Measurements from ENCODE around the gene TRAPPC2L. TPM values are rescaled to one million over a fixed set of nuclear protein-coding genes. Genes with fewer than 3 reads are reported as not detected.

Gene TRAPPC2L
- total and polyA plus RNA-seq, 4 donors: 34.2 to 106 (median 48.5) TPM

DNA sequence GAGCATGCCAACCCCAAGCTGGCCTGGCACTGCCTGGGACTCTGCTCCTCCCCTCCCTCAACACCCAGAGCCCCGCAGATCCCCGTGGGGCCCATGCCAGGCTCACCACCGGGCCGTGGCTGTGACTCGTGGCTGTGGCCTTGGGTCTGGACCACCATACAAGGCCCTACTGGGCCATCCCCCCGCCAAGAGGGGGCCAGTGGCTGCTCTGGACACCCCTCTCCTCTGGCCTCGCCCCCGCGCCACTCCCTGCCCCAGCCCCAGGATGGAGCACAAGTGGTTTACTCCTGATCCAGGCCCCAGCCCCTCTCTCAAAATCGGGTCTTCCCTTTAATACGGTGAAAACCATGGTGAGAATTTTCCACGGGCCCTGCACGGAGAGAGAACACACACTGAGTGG, 6.5 kb downstream of the TRAPPC2L start:
- WGBS, 2 donors: 88 to 95% methylated on average over 13 of the region's 13 CpGs
- no peak overlapping the region for H3K27ac ChIP-seq (ENCODE audit: low read depth in 1 of 2, low read length in 1 of 2)
- DNase-seq (no peak), ATAC-seq (ENCODE audit: insufficient read depth, low FRiP score) (no peak)
- no peaks in the 10 kb centered on the region for H3K9me3 ChIP-seq (ENCODE audit: control insufficient read depth in 4 of 4, insufficient read depth in 3 of 4, low read length in 3 of 4)
- peaks cover 0 to 7% (median 1%) of the 10 kb centered on the region in 5 donors for H3K4me1 ChIP-seq (ENCODE audit: control insufficient read depth in 5 of 5, insufficient read depth in 5 of 5, low read length in 5 of 5)
- H3K36me3 ChIP-seq (ENCODE audit: control insufficient read depth in 4 of 4, insufficient read depth in 4 of 4, low read length in 4 of 4): peaks cover 0 to 30% (median 20%) of the 10 kb centered on the region in 4 donors
- H3K4me3 ChIP-seq: no peak overlapping the region
- TF ChIP-seq CTCF (IDR thresholded peaks at IDR 0.05; ENCODE audit: control extremely low read depth, extremely low read depth): no peak
- no peaks in the 10 kb centered on the region for H3K27me3 ChIP-seq (ENCODE audit: control insufficient read depth in 3 of 3, insufficient read depth in 3 of 3, low read length in 2 of 3)
- H3K9ac ChIP-seq (ENCODE audit: insufficient read depth in 1 of 2, low read length in 2 of 2): no peak overlapping the region

DNA sequence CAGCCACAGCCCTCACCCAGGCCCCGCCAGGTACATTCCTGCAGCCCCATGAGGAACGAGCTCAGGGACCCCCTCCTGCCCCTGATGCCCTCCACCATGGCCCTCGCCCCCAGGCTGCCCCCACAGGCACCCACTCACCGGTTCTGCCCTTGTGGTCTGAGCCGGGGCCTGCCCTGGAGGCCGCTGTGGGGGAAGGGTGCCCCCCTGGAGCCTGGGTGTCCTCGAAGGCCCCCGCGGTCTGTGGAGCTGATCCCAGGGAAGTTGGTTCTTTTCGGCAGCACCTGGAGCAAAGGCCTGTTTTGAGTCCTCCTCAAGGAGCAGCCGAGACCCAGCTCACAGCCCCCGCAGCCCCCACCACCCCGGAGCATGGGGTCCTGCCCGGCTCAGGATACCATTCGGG, 7.2 kb downstream of the TRAPPC2L start:
- no peak overlapping the region for H3K27ac ChIP-seq (ENCODE audit: low read depth in 1 of 2, low read length in 1 of 2)
- peaks cover 0 to under 1% (median 0%) of the 10 kb centered on the region in 3 donors for H3K27me3 ChIP-seq (ENCODE audit: control insufficient read depth in 3 of 3, insufficient read depth in 3 of 3, low read length in 2 of 3)
- TF ChIP-seq CTCF (IDR thresholded peaks at IDR 0.05; ENCODE audit: control extremely low read depth, extremely low read depth): no peak
- DNase-seq: no peak
- no peaks in the 10 kb centered on the region for H3K9me3 ChIP-seq (ENCODE audit: control insufficient read depth in 4 of 4, insufficient read depth in 3 of 4, low read length in 3 of 4)
- H3K4me3 ChIP-seq: no peak overlapping the region
- peaks cover 0 to 30% (median 14%) of the 10 kb centered on the region in 4 donors for H3K36me3 ChIP-seq (ENCODE audit: control insufficient read depth in 4 of 4, insufficient read depth in 4 of 4, low read length in 4 of 4)
- WGBS, 2 donors: 82 to 91% methylated on average over 15 of the region's 15 CpGs
- peaks cover 0 to 7% (median 0%) of the 10 kb centered on the region in 5 donors for H3K4me1 ChIP-seq (ENCODE audit: control insufficient read depth in 5 of 5, insufficient read depth in 5 of 5, low read length in 5 of 5)
- no peak overlapping the region for H3K9ac ChIP-seq (ENCODE audit: insufficient read depth in 1 of 2, low read length in 2 of 2)
- ATAC-seq (ENCODE audit: insufficient read depth, low FRiP score): no peak

DNA sequence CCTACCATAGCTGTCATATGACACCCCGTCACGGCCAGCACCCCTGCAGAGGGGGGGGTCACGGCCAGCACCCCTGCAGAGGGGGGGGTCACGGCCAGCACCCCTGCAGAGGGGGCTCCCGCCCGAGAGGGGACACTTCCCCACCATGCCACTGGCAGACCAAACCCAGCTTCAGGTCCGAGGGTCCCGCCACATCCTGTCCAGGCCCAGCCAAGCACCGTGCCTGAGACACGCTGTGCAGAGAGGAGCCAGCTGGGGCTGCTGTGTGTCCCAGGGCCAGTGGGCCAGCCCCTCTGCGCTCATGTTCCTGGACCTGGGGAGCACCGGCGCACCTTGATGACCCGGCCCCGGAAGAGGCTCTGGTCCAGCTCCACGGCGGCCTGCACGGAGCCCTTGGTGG, 7.6 kb downstream of the TRAPPC2L start:
- Histone ChIP-seq H3K9me3 (ENCODE audit: control insufficient read depth in 4 of 4, insufficient read depth in 3 of 4, low read length in 3 of 4) (no peaks in the 10 kb centered on the region), H3K4me3 (no peak overlapping the region), H3K27me3 (ENCODE audit: control insufficient read depth in 3 of 3, insufficient read depth in 3 of 3, low read length in 2 of 3) (peaks cover 0 to 3% (median 0%) of the 10 kb centered on the region in 3 donors), H3K27ac (ENCODE audit: low read depth in 1 of 2, low read length in 1 of 2) (no peak overlapping the region), H3K36me3 (ENCODE audit: control insufficient read depth in 4 of 4, insufficient read depth in 4 of 4, low read length in 4 of 4) (peaks cover 0 to 28% (median 10%) of the 10 kb centered on the region in 4 donors), H3K4me1 (ENCODE audit: control insufficient read depth in 5 of 5, insufficient read depth in 5 of 5, low read length in 5 of 5) (peaks cover 0 to 7% (median 0%) of the 10 kb centered on the region in 5 donors), H3K9ac (ENCODE audit: insufficient read depth in 1 of 2, low read length in 2 of 2) (no peak overlapping the region)
- no peak for DNase-seq
- no peak for ATAC-seq (ENCODE audit: insufficient read depth, low FRiP score)
- no peak for TF ChIP-seq CTCF (IDR thresholded peaks at IDR 0.05; ENCODE audit: control extremely low read depth, extremely low read depth)
- 79 to 80% methylated on average over 18 of the region's 18 CpGs for whole genome bisulfite sequencing, 2 donors

DNA sequence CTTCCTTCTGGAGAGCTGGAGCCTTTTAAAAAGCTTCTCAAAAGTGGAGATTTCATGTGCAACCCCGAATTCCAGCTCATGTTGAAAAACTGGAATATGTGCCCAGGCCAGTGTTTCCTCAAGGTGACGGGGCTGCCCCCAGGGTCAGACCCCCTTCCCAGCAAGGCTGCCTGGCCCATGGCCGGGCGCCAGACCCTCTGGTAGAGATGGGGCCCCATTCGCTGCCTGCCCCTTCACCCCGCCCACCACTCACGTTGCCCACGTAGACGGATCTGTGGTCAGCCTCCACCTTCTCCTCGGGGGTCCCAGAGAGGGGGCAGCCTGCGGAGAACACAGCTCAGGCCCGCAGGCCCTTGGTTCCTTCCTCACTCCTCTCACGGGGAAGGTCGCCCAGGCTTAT, 8.4 kb downstream of the TRAPPC2L start:
- WGBS, 2 donors: 79 to 84% methylated on average over 14 of the region's 14 CpGs
- Histone ChIP-seq H3K9me3 (ENCODE audit: control insufficient read depth in 4 of 4, insufficient read depth in 3 of 4, low read length in 3 of 4) (no peaks in the 10 kb centered on the region), H3K27ac (ENCODE audit: low read depth in 1 of 2, low read length in 1 of 2) (no peak overlapping the region), H3K4me1 (ENCODE audit: control insufficient read depth in 5 of 5, insufficient read depth in 5 of 5, low read length in 5 of 5) (peaks cover 0 to 7% (median 0%) of the 10 kb centered on the region in 5 donors), H3K36me3 (ENCODE audit: control insufficient read depth in 4 of 4, insufficient read depth in 4 of 4, low read length in 4 of 4) (peaks cover 0 to 21% (median 2%) of the 10 kb centered on the region in 4 donors), H3K9ac (ENCODE audit: insufficient read depth in 1 of 2, low read length in 2 of 2) (no peak overlapping the region), H3K4me3 (no peak overlapping the region), H3K27me3 (ENCODE audit: control insufficient read depth in 3 of 3, insufficient read depth in 3 of 3, low read length in 2 of 3) (peaks cover 0 to 3% (median 0%) of the 10 kb centered on the region in 3 donors)
- ATAC-seq (ENCODE audit: insufficient read depth, low FRiP score) (no peak), DNase-seq (no peak)
- no peak for TF ChIP-seq CTCF (IDR thresholded peaks at IDR 0.05; ENCODE audit: control extremely low read depth, extremely low read depth)

Measured in lung (tissue), 12 donors.